RWPE2 (cell line): ENCODE results near the gene MBOAT1.

ENCODE experiments used
- ATAC-seq: fragments of 200-7000 bp; cut with Tn5 transposase; 3 replicates; pipeline ENCODE4 v1.9.1; 2021; ENCODE audit warnings: low read depth
- DNase-seq: peaks from one replicate; pipeline ENCODE4 v3.0.0-alpha.2; 2020; ENCODE audit warnings: low spot score
- H3K27ac ChIP-seq: fragments of 450-650 bp; 2 replicates; pipeline ENCODE4 v1.5.1; 2017; ENCODE audit warnings: mild to moderate bottlenecking; ENCODE audit not compliant: poor library complexity, severe bottlenecking
- H3K27me3 ChIP-seq: fragments of 250-450 bp; sonication (Bioruptor Pico); 2 replicates; pipeline ENCODE4 v1.5.1; 2021; ENCODE audit warnings: mild to moderate bottlenecking, moderate library complexity; ENCODE audit not compliant: insufficient read depth, poor library complexity, severe bottlenecking
- H3K36me3 ChIP-seq: fragments of 250-450 bp; sonication (Bioruptor Pico); 2 replicates; pipeline ENCODE4 v1.5.1; 2020; ENCODE audit warnings: low read depth, mild to moderate bottlenecking, moderate library complexity
- H3K4me1 ChIP-seq: fragments of 250-450 bp; sonication (Bioruptor Pico); 2 replicates; pipeline ENCODE4 v1.5.1; 2021; ENCODE audit warnings: mild to moderate bottlenecking, moderate library complexity; ENCODE audit not compliant: insufficient read depth, poor library complexity, severe bottlenecking
- H3K4me3 ChIP-seq: fragments of 250-450 bp; sonication (Bioruptor Pico); 2 replicates; pipeline ENCODE4 v1.5.1; 2021; ENCODE audit warnings: mild to moderate bottlenecking, moderate library complexity; ENCODE audit not compliant: severe bottlenecking
- H3K9me3 ChIP-seq: fragments of 250-450 bp; sonication (Bioruptor Pico); 2 replicates; pipeline ENCODE4 v1.5.1; 2021; ENCODE audit warnings: mild to moderate bottlenecking, moderate library complexity; ENCODE audit not compliant: severe bottlenecking
- CTCF ChIP-seq: fragments of 450-650 bp; IDR thresholded peaks from one replicate; pipeline ENCODE4 v1.5.1; 2017; ENCODE audit warnings: mild to moderate bottlenecking, moderate library complexity; ENCODE audit not compliant: poor library complexity, severe bottlenecking

The MBOAT1 gene

GRCh38 chr6:20235041-20235440, 22.8 kb upstream of the MBOAT1 start:
- Histone ChIP-seq H3K27me3 (no peaks in the 10 kb centered on the region), H3K4me3 (no peak overlapping the region), H3K4me1 (peaks cover 10% of the 10 kb centered on the region), H3K9me3 (no peaks in the 10 kb centered on the region), H3K27ac (no peak overlapping the region), H3K36me3 (no peaks in the 10 kb centered on the region)
- TF ChIP-seq CTCF = no peak
- no peak for ATAC-seq
- DNase-seq = no peak

DNA sequence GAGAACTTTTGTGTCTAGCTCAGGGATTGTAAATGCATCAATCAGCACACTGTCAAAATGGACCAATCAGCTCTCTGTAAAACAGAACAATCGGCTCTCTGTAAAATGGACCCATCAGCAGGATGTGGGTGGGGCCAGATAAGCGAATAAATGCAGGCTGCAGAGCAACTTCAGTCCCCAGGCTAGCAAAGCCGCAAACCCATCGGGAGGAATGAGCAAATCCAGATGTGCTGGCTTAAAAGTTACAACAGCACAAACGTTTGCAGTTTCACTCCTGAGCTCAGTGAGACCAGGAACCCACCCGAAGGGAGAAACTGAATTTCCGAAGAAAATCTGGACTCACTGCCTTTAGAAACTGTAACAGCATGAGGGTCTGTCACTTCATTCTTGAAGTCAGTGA, 21.9 kb upstream of the MBOAT1 start:
- Histone ChIP-seq H3K4me3 (no peak overlapping the region), H3K9me3 (no peaks in the 10 kb centered on the region), H3K4me1 (peaks cover 10% of the 10 kb centered on the region), H3K27ac (no peak overlapping the region), H3K36me3 (no peaks in the 10 kb centered on the region), H3K27me3 (no peaks in the 10 kb centered on the region)
- ATAC-seq = no peak
- no peak for TF ChIP-seq CTCF
- no peak for DNase-seq

DNA sequence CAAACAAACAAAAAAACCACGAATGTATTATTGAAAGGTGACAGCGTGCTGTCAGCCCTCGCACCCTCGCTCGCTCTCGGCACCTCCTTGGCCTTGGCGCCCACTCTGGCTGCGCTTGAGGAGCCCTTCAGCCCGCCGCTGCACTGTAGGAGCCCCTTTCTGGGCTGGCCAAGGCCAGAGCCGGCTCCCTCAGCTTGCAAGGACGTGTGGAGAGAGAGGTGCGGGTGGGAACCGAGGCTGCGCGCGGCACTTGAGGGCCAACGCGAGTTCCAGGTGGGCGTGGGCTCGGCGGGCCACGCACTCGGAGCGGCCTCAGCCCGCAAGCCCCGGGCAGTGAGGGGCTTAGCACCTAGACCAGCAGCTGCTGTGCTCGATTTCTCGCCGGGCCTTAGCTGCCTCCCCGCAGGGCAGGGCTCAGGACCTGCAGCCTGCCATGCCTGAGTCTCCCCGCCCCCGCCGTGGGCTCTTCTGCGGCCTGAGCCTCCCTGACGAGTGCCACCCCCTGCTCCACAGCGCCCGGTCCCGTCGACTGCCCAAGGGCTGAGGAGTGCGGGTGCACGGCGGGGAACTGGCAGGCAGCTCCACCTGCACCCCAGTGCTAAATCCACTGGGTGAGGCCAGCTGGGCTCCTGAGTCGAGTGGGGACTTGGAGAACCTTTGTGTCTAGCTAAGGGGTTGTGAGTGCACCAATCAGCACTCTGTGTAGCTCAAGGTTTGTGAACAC, 20.9 kb upstream of the MBOAT1 start:
- DNase-seq = no peak
- H3K27ac ChIP-seq = no peak overlapping the region
- H3K27me3 ChIP-seq = no peaks in the 10 kb centered on the region
- ATAC-seq = no peak
- peaks cover 10% of the 10 kb centered on the region for H3K4me1 ChIP-seq
- H3K9me3 ChIP-seq = no peaks in the 10 kb centered on the region
- H3K4me3 ChIP-seq = no peak overlapping the region
- no peak for TF ChIP-seq CTCF
- no peaks in the 10 kb centered on the region for H3K36me3 ChIP-seq

DNA sequence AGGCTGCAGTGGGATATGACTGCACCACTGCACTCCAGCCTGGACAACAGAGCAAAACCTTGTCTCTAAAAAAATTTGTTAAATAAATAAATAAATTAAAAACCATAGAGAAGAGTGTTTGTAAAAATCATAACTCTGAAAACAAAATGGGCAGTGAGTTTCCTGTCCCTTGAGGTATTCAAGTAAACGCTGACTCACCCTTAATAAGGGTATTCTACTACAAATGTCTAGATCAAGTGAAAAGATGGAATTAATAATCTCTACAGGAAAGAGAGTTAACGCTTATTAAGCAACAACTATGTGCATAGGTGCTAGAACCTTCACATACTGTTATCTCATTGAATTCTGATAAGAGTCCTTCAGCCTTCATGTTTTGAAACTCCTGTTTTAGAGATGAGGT, 19.9 kb upstream of the MBOAT1 start:
- peaks cover 6% of the 10 kb centered on the region for H3K4me1 ChIP-seq
- no peak overlapping the region for H3K4me3 ChIP-seq
- H3K9me3 ChIP-seq = no peaks in the 10 kb centered on the region
- no peaks in the 10 kb centered on the region for H3K36me3 ChIP-seq
- no peak for ATAC-seq
- no peaks in the 10 kb centered on the region for H3K27me3 ChIP-seq
- H3K27ac ChIP-seq = no peak overlapping the region
- no peak for TF ChIP-seq CTCF
- no peak for DNase-seq

- Histone ChIP-seq H3K9me3 (no peaks in the 10 kb centered on the region), H3K4me1 (no peaks in the 10 kb centered on the region), H3K4me3 (no peak overlapping the region), H3K27me3 (no peaks in the 10 kb centered on the region), H3K36me3 (no peaks in the 10 kb centered on the region), H3K27ac (no peak overlapping the region)
- DNase-seq = no peak
- no peak for ATAC-seq
- no peak for TF ChIP-seq CTCF
Observed at GRCh38 chr6:20230401-20231119, 18.3 kb upstream of the MBOAT1 start.
